ENCODE measurements around the gene VWA2.

GRCh38 chr10:114276671-114277070, 37.6 kb downstream of the VWA2 start:
- TF ChIP-seq CTCF (IDR thresholded peaks at IDR 0.05): no peak
- TF ChIP-seq POLR2A (IDR thresholded peaks at IDR 0.05): no peak

Measured in uterus (tissue), 2 donors.